ENCODE results near the gene MGAT4A. TPM values are rescaled to one million over a fixed set of nuclear protein-coding genes. Genes with fewer than 3 reads are reported as not detected.

Gene MGAT4A
- total and polyA plus RNA-seq, 2 experiments from 2014 or later = 4.4 to 5.6 TPM

DNA sequence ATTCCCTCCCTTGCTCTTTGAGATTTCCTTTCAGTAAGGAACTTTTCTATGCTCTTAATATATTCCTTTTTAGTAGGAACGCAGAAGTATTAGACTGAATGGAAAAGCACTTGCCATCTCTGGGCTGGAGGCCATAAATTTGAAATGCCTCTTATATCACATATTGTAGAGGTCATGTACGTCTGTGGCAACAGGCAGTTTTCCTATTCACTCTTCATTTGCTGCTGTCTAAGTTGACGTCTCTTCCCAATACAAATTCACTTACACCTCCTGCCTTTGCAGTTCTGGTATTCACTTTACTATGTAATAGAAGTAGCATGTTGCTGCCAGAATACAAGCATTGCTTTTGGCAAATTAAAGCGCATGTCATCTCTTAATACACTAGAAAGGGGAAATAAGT lies 34.7 kb downstream of the MGAT4A start (continued):
- TF ChIP-seq ZNF331 (CRISPR knock-in tag; IDR thresholded peaks at IDR 0.05; ENCODE audit: low read depth) (no peak), ZNF114 (CRISPR knock-in tag; IDR thresholded peaks at IDR 0.05) (no peak), STAT1 (IDR thresholded peaks at IDR 0.05; ENCODE audit: unreplicated experiment) (no peak), POLR2AphosphoS5 (IDR thresholded peaks at IDR 0.05; ENCODE audit: low read depth) (no peak)
- TF ChIP-seq, protein P1, sequence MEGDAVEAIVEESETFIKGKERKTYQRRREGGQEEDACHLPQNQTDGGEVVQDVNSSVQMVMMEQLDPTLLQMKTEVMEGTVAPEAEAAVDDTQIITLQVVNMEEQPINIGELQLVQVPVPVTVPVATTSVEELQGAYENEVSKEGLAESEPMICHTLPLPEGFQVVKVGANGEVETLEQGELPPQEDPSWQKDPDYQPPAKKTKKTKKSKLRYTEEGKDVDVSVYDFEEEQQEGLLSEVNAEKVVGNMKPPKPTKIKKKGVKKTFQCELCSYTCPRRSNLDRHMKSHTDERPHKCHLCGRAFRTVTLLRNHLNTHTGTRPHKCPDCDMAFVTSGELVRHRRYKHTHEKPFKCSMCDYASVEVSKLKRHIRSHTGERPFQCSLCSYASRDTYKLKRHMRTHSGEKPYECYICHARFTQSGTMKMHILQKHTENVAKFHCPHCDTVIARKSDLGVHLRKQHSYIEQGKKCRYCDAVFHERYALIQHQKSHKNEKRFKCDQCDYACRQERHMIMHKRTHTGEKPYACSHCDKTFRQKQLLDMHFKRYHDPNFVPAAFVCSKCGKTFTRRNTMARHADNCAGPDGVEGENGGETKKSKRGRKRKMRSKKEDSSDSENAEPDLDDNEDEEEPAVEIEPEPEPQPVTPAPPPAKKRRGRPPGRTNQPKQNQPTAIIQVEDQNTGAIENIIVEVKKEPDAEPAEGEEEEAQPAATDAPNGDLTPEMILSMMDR (conservative IDR thresholded peaks at IDR 0.05; ENCODE audit: low read depth in 2 of 2) = no peak
- TF ChIP-seq, protein P2, sequence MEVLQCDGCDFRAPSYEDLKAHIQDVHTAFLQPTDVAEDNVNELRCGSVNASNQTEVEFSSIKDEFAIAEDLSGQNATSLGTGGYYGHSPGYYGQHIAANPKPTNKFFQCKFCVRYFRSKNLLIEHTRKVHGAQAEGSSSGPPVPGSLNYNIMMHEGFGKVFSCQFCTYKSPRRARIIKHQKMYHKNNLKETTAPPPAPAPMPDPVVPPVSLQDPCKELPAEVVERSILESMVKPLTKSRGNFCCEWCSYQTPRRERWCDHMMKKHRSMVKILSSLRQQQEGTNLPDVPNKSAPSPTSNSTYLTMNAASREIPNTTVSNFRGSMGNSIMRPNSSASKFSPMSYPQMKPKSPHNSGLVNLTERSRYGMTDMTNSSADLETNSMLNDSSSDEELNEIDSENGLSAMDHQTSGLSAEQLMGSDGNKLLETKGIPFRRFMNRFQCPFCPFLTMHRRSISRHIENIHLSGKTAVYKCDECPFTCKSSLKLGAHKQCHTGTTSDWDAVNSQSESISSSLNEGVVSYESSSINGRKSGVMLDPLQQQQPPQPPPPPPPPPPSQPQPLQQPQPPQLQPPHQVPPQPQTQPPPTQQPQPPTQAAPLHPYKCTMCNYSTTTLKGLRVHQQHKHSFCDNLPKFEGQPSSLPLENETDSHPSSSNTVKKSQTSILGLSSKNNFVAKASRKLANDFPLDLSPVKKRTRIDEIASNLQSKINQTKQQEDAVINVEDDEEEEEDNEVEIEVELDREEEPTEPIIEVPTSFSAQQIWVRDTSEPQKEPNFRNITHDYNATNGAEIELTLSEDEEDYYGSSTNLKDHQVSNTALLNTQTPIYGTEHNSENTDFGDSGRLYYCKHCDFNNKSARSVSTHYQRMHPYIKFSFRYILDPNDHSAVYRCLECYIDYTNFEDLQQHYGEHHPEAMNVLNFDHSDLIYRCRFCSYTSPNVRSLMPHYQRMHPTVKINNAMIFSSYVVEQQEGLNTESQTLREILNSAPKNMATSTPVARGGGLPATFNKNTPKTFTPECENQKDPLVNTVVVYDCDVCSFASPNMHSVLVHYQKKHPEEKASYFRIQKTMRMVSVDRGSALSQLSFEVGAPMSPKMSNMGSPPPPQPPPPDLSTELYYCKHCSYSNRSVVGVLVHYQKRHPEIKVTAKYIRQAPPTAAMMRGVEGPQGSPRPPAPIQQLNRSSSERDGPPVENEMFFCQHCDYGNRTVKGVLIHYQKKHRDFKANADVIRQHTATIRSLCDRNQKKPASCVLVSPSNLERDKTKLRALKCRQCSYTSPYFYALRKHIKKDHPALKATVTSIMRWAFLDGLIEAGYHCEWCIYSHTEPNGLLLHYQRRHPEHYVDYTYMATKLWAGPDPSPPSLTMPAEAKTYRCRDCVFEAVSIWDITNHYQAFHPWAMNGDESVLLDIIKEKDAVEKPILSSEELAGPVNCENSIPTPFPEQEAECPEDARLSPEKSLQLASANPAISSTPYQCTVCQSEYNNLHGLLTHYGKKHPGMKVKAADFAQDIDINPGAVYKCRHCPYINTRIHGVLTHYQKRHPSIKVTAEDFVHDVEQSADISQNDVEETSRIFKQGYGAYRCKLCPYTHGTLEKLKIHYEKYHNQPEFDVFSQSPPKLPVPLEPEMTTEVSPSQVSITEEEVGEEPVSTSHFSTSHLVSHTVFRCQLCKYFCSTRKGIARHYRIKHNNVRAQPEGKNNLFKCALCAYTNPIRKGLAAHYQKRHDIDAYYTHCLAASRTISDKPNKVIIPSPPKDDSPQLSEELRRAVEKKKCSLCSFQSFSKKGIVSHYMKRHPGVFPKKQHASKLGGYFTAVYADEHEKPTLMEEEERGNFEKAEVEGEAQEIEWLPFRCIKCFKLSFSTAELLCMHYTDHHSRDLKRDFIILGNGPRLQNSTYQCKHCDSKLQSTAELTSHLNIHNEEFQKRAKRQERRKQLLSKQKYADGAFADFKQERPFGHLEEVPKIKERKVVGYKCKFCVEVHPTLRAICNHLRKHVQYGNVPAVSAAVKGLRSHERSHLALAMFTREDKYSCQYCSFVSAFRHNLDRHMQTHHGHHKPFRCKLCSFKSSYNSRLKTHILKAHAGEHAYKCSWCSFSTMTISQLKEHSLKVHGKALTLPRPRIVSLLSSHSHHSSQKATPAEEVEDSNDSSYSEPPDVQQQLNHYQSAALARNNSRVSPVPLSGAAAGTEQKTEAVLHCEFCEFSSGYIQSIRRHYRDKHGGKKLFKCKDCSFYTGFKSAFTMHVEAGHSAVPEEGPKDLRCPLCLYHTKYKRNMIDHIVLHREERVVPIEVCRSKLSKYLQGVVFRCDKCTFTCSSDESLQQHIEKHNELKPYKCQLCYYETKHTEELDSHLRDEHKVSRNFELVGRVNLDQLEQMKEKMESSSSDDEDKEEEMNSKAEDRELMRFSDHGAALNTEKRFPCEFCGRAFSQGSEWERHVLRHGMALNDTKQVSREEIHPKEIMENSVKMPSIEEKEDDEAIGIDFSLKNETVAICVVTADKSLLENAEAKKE (CRISPR knock-in tag; IDR thresholded peaks at IDR 0.05) = no peak

DNA sequence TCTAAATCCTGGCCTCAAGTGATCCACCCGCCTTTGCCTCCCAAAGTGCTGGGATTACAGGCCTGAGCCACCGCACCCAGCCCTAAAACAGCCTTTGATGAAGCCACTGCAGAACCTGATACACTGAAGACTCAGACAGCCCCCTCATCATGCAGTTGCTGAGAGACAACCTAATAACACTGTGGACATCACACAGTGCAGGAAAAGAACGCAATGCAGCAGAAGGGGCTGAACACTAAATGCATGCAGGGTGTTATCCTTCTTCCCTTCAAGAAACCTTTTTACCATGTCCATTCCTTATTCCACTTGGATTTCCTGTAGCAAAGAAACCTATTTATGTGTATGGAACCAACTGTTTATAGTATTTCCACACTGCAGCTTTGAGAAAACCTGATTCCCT lies 35.7 kb downstream of the MGAT4A start:
- DNase-seq (ENCODE audit: low spot score) (no peak), ATAC-seq (no peak)
- no peak overlapping the region for H3K27ac ChIP-seq (ENCODE audit: low read depth)
- Mint-ChIP-seq H3K4me3 (no peak overlapping the region), H3K27me3 (ENCODE audit: insufficient read depth, low read depth, poor library complexity) (no peaks in the 10 kb centered on the region), H3K27ac (no peak overlapping the region), H3K4me1 (no peaks in the 10 kb centered on the region), H3K9me3 (no peaks in the 10 kb centered on the region), H3K36me3 (ENCODE audit: low read depth) (no peaks in the 10 kb centered on the region)
- H3K4me1 ChIP-seq (ENCODE audit: insufficient read depth) = no peaks in the 10 kb centered on the region
- no peak overlapping the region for H3K4me3 ChIP-seq
- H3K79me2 ChIP-seq (replicated peaks; ENCODE audit: insufficient read depth) = no peaks in the 10 kb centered on the region
- H3K36me3 ChIP-seq (ENCODE audit: insufficient read depth) = no peaks in the 10 kb centered on the region
- no peaks in the 10 kb centered on the region for H3K9me2 ChIP-seq (ENCODE audit: insufficient read depth)
- H3K4me2 ChIP-seq = no peak overlapping the region
- no peak overlapping the region for H2AFZ ChIP-seq
- H4K20me1 ChIP-seq (replicated peaks; ENCODE audit: insufficient read depth) = no peaks in the 10 kb centered on the region
- H3F3A ChIP-seq (replicated peaks; ENCODE audit: low read depth) = no peaks in the 10 kb centered on the region
- H3K27me3 ChIP-seq (ENCODE audit: insufficient read depth) = no peaks in the 10 kb centered on the region
- TF ChIP-seq NANOG (IDR thresholded peaks at IDR 0.05; ENCODE audit: borderline replicate concordance) (no peak), ZNF331 (CRISPR knock-in tag; IDR thresholded peaks at IDR 0.05; ENCODE audit: low read depth) (no peak), JUNB (IDR thresholded peaks at IDR 0.05; ENCODE audit: unreplicated experiment) (no peak), EZH2phosphoT487 (IDR thresholded peaks at IDR 0.05; ENCODE audit: unreplicated experiment) (no peak), POLR2AphosphoS5 (IDR thresholded peaks at IDR 0.05; ENCODE audit: low read depth) (no peak), CREB1 (CRISPR knock-in tag; IDR thresholded peaks at IDR 0.05; ENCODE audit: low read depth) (no peak)
- TF ChIP-seq, protein P3, sequence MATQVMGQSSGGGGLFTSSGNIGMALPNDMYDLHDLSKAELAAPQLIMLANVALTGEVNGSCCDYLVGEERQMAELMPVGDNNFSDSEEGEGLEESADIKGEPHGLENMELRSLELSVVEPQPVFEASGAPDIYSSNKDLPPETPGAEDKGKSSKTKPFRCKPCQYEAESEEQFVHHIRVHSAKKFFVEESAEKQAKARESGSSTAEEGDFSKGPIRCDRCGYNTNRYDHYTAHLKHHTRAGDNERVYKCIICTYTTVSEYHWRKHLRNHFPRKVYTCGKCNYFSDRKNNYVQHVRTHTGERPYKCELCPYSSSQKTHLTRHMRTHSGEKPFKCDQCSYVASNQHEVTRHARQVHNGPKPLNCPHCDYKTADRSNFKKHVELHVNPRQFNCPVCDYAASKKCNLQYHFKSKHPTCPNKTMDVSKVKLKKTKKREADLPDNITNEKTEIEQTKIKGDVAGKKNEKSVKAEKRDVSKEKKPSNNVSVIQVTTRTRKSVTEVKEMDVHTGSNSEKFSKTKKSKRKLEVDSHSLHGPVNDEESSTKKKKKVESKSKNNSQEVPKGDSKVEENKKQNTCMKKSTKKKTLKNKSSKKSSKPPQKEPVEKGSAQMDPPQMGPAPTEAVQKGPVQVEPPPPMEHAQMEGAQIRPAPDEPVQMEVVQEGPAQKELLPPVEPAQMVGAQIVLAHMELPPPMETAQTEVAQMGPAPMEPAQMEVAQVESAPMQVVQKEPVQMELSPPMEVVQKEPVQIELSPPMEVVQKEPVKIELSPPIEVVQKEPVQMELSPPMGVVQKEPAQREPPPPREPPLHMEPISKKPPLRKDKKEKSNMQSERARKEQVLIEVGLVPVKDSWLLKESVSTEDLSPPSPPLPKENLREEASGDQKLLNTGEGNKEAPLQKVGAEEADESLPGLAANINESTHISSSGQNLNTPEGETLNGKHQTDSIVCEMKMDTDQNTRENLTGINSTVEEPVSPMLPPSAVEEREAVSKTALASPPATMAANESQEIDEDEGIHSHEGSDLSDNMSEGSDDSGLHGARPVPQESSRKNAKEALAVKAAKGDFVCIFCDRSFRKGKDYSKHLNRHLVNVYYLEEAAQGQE (IDR thresholded peaks at IDR 0.05; ENCODE audit: unreplicated experiment) = no peak

All from GM23338 (cell line).